Upper lobe of left lung (tissue), 6 donors: ENCODE results near the gene SYCP2L. TPM values are rescaled to one million over a fixed set of nuclear protein-coding genes. Genes with fewer than 3 reads are reported as not detected.
"Not testable (repeated sequence)": the region's sequence is repeated elsewhere in the genome, so short reads cannot be mapped to it uniquely, and the experiment has no call there.

Source experiments
- ATAC-seq, 2 donors: fragments of 200-7000 bp; cut with Tn5 transposase; one replicate each; pipeline ENCODE4 v1.9.1; 2022; ENCODE audit warnings: mild to moderate bottlenecking in 2 of 2, moderate library complexity in 2 of 2; ENCODE audit not compliant: low FRiP score in 2 of 2
- DNase-seq, 2 donors: peaks; one replicate each; pipeline ENCODE4 v3.0.0-alpha.2; 2019 to 2020
- H3K27ac ChIP-seq, 4 donors: fragments of 200-600 bp; sonication (generic); one replicate each; pipeline ENCODE4 v1.5.1; 2016 to 2019
- H3K27me3 ChIP-seq, 4 donors: fragments of 200-600 bp; sonication (generic); one replicate each; pipeline ENCODE4 v1.5.1; 2017 to 2019
- H3K36me3 ChIP-seq, 4 donors: fragments of 200-600 bp; sonication (generic); one replicate each; pipeline ENCODE4 v1.5.1; 2016 to 2019
- H3K4me1 ChIP-seq, 4 donors: fragments of 200-600 bp; sonication (generic); one replicate each; pipeline ENCODE4 v1.5.1; 2018 to 2019
- H3K4me3 ChIP-seq, 4 donors: fragments of 200-600 bp; sonication (generic); one replicate each; pipeline ENCODE4 v1.5.1; 2017 to 2019; ENCODE audit warnings: mild to moderate bottlenecking in 2 of 4, moderate library complexity in 1 of 4
- H3K9me3 ChIP-seq, 4 donors: fragments of 200-600 bp; sonication (generic); one replicate each; pipeline ENCODE4 v1.5.1; 2018 to 2019
- EP300 ChIP-seq, 4 donors: sonication (generic); formaldehyde crosslinking; IDR thresholded peaks; one replicate each; pipeline ENCODE4 v1.5.1; 2017; ENCODE audit warnings: antibody characterized with exemption in 4 of 4, control low read depth in 2 of 4
- POLR2A ChIP-seq, 4 donors: fragments of 450-650 bp; IDR thresholded peaks; one replicate each; pipeline ENCODE4 v1.5.1; 2016 to 2017; ENCODE audit warnings: antibody characterized with exemption in 4 of 4, mild to moderate bottlenecking in 2 of 4
- POLR2AphosphoS5 ChIP-seq, 2 donors: sonication (generic); formaldehyde crosslinking; IDR thresholded peaks; one replicate each; pipeline ENCODE4 v1.5.1; 2017; ENCODE audit warnings: antibody characterized with exemption in 2 of 2
- WGBS, 2 donors: methylation state at CpG; one replicate each; pipeline ENCODE4 v1.1.5; 2017 to 2018; 5-methylcytosine and 5-hydroxymethylcytosine counted together
- total RNA-seq, 6 donors: library from RNA; depleted of rRNA in 4 of 6; stranded (reverse); fragments of >200 nt in 4 of 6; gene quantifications; one replicate each; pipeline versions ENCODE4 v1.1.0 to v1.2.1, GENCODE V29; 2016 to 2021
- TF ChIP-seq, protein P1 (sequence below), 6 experiments: fragments of 450-650 bp in 4 of 6; fragments of 200-600 bp in 2 of 6; sonication (generic) in 2 of 6; IDR thresholded peaks; one replicate each; pipeline ENCODE4 v1.5.1; 2016 to 2019; ENCODE audit warnings: antibody characterized with exemption in 6 of 6
- donor health status: DM: no; HTN: no; CAD: no; lungs with moderate emphysema.
- donor health status: DM: no; HTN: yes; CAD: no; lungs with severe emphysema.

SYCP2L gene
- total RNA-seq, 6 donors from 2014 or later, result 0.46 to 8.4 (median 1.6) TPM

DNA sequence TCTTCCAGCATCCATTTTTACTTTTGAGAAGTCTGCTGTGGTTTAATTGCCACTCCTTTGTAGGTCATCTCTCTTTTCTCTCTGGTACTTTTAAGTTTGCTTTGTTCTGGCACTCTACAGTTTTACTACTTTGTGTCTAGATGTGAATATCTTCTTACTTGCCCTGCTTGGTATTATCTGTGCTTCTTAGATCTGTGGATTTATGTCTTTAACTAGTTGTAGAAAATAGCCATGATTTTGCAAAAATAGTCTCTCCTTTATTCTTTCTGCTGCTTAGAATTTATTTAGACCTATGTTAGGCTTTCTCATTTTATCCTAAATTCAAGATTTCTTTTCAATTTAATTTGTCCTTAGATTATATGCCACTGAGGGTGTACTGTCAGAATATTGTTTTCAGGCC is 43.3 kb upstream of the SYCP2L start:
- Histone ChIP-seq H3K4me1 (peaks cover 0 to 6% (median 5%) of the 10 kb centered on the region in 4 donors), H3K36me3 (no peaks in the 10 kb centered on the region), H3K9me3 (no peaks in the 10 kb centered on the region), H3K27me3 (no peaks in the 10 kb centered on the region), H3K4me3 (no peak overlapping the region), H3K27ac (no peak overlapping the region)
- DNase-seq (no peak), ATAC-seq (no peak)
- no peak for TF ChIP-seq POLR2AphosphoS5 (IDR thresholded peaks at IDR 0.05)

GRCh38 chr6:10847684-10848083 is 39.2 kb upstream of the SYCP2L start:
- DNase-seq, result no peak
- TF ChIP-seq, protein P1, sequence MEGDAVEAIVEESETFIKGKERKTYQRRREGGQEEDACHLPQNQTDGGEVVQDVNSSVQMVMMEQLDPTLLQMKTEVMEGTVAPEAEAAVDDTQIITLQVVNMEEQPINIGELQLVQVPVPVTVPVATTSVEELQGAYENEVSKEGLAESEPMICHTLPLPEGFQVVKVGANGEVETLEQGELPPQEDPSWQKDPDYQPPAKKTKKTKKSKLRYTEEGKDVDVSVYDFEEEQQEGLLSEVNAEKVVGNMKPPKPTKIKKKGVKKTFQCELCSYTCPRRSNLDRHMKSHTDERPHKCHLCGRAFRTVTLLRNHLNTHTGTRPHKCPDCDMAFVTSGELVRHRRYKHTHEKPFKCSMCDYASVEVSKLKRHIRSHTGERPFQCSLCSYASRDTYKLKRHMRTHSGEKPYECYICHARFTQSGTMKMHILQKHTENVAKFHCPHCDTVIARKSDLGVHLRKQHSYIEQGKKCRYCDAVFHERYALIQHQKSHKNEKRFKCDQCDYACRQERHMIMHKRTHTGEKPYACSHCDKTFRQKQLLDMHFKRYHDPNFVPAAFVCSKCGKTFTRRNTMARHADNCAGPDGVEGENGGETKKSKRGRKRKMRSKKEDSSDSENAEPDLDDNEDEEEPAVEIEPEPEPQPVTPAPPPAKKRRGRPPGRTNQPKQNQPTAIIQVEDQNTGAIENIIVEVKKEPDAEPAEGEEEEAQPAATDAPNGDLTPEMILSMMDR (IDR thresholded peaks at IDR 0.05), result peak in 1 of 6 experiments; percentile 10
- TF ChIP-seq POLR2A (IDR thresholded peaks at IDR 0.05) (no peak), EP300 (IDR thresholded peaks at IDR 0.05) (no peak)
- Histone ChIP-seq H3K27ac (no peak overlapping the region), H3K36me3 (no peaks in the 10 kb centered on the region), H3K9me3 (no peaks in the 10 kb centered on the region), H3K4me3 (no peak overlapping the region), H3K4me1 (no peaks in the 10 kb centered on the region), H3K27me3 (no peaks in the 10 kb centered on the region)
- ATAC-seq, result no peak
- 73 to 79% methylated on average over 3 of the region's 3 CpGs for whole genome bisulfite sequencing, 2 donors

DNA sequence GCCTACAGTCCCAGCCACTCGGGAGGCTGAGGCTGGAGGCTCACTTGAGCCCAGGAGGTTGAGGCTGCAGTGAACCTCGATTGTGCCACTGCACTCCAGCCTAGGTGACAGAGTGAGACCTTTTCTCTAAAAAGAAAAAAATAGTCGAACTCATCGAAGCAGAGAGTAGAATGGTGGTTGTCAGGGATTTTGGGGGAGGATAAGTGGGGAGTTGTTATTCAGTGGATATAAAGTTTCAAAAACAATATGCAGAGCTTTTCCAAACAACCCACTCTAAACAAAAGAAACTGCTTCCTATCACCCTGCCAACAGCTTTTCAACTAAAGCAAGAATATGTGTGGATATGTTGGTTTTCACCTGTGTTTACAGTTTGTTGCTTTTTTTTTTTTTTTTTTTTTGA is 37.0 kb upstream of the SYCP2L start:
- DNase-seq (no peak), ATAC-seq (no peak)
- Histone ChIP-seq H3K4me1 (no peaks in the 10 kb centered on the region), H3K27ac (no peak overlapping the region), H3K9me3 (peaks cover 0 to 9% (median 6%) of the 10 kb centered on the region in 4 donors), H3K27me3 (no peaks in the 10 kb centered on the region), H3K4me3 (no peak overlapping the region), H3K36me3 (no peaks in the 10 kb centered on the region)
- WGBS, 2 donors, result 77 to 85% methylated on average over 4 of the region's 4 CpGs
- TF ChIP-seq POLR2A (IDR thresholded peaks at IDR 0.05) (no peak), EP300 (IDR thresholded peaks at IDR 0.05) (no peak), POLR2AphosphoS5 (IDR thresholded peaks at IDR 0.05) (no peak)
- TF ChIP-seq, protein P1 (IDR thresholded peaks at IDR 0.05), result no peak

GRCh38 chr6:10850728-10851127 is 36.1 kb upstream of the SYCP2L start:
- TF ChIP-seq POLR2AphosphoS5 (IDR thresholded peaks at IDR 0.05) (no peak), EP300 (IDR thresholded peaks at IDR 0.05) (no peak), POLR2A (IDR thresholded peaks at IDR 0.05) (no peak)
- TF ChIP-seq, protein P1 (IDR thresholded peaks at IDR 0.05), result no peak
- 52 to 54% methylated on average over 6 to 7 of the region's 7 CpGs for WGBS, 2 donors

DNA sequence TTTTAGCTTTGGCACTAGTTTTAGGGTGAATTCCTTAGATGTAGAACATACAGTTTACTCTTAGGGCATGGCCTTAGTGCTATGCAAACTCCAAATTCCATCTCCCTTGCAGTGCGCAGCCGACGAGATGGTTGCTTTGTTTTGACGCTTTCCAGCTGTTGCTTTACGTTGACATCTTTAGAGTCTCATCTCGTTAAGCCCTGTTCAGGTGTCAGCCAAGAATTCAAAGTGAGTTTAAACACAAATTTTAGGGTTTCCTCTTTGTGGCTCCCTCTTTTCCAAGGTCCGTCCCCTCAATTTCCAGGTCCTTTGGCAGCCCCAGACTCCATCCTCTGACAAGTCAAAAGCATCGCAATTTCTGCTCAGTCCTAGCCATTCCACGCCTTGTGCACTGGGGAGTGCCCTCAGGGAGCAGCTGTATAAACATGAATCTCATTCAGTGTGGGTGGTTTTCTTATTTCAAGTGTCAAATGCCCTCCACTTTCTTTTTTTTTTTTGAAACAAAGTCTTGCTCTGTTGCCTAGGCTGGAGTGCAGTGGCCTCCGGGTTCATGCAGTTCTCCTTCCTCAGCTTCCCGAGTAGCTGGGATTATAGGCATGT is 34.4 kb upstream of the SYCP2L start:
- ATAC-seq, result no peak
- TF ChIP-seq POLR2AphosphoS5 (IDR thresholded peaks at IDR 0.05) (no peak), EP300 (IDR thresholded peaks at IDR 0.05) (no peak), POLR2A (IDR thresholded peaks at IDR 0.05) (no peak)
- TF ChIP-seq, protein P1 (IDR thresholded peaks at IDR 0.05), result no peak
- no peaks in the 10 kb centered on the region for H3K27me3 ChIP-seq
- no peak overlapping the region for H3K4me3 ChIP-seq
- H3K9me3 ChIP-seq, result peaks cover 0 to 9% (median 6%) of the 10 kb centered on the region in 4 donors
- H3K36me3 ChIP-seq, result no peaks in the 10 kb centered on the region
- 73 to 77% methylated on average over 11 of the region's 11 CpGs for WGBS, 2 donors
- DNase-seq, result no peak
- no peak overlapping the region for H3K27ac ChIP-seq
- no peaks in the 10 kb centered on the region for H3K4me1 ChIP-seq

More at GRCh38 chr6:10850728-10851127, 36.1 kb upstream of the SYCP2L start:
- Histone ChIP-seq H3K4me1 (no peaks in the 10 kb centered on the region), H3K27ac (no peak overlapping the region), H3K27me3 (no peaks in the 10 kb centered on the region), H3K9me3 (peaks cover 0 to 9% (median 6%) of the 10 kb centered on the region in 4 donors), H3K36me3 (no peaks in the 10 kb centered on the region), H3K4me3 (no peak overlapping the region)
- DNase-seq, result no peak
- ATAC-seq, result no peak

- DNase-seq, H3K27ac ChIP-seq, ATAC-seq, H3K9me3 ChIP-seq, H3K4me1 ChIP-seq, H3K27me3 ChIP-seq, H3K4me3 ChIP-seq, H3K36me3 ChIP-seq: not testable (repeated sequence)
- 67 to 87% methylated on average over 6 of the region's 6 CpGs for WGBS, 2 donors
Observed at GRCh38 chr6:10853849-10854300, 33.0 kb upstream of the SYCP2L start.
